ACHN (cell line): ENCODE results near the gene CPNE9.
"Not testable (repeated sequence)": the region's sequence is repeated elsewhere in the genome, so short reads cannot be mapped to it uniquely, and the experiment has no call there.

ENCODE experiments used
- DNase-seq: peaks from one replicate; pipeline ENCODE4 v3.0.0-alpha.2; 2015
- in situ Hi-C: cut with HindIII; loops from 2 replicates; pipeline ENCODE4 v1.10.0; 2017; ENCODE audit warnings: low sequenced_read_pairs, low pct_ligation_motif_present, low pct_unique_long_range_greater_than_20kb

CPNE9 gene

GRCh38 chr3:9760779-9761505, 57.3 kb downstream of the CPNE9 start:
- in situ Hi-C loops, result no loop called here
- no peak for DNase-seq

GRCh38 chr3:9761919-9762318, 58.3 kb downstream of the CPNE9 start:
- no peak for DNase-seq
- in situ Hi-C loops, result no loop called here

- no peak for DNase-seq
- in situ Hi-C loops, result no loop called here
Observed at GRCh38 chr3:9762871-9763270, 59.2 kb downstream of the CPNE9 start.

GRCh38 chr3:9765865-9766264, 62.2 kb downstream of the CPNE9 start:
- in situ Hi-C loops, result no loop called here
- DNase-seq, result no peak

- in situ Hi-C loops, result no loop called here
- DNase-seq, result no peak
Observed at GRCh38 chr3:9767418-9767817, 63.8 kb downstream of the CPNE9 start.

- DNase-seq, result no peak
- in situ Hi-C loops, result no loop called here
Observed at GRCh38 chr3:9768141-9768775, 64.6 kb downstream of the CPNE9 start.

GRCh38 chr3:9769012-9769411, 65.4 kb downstream of the CPNE9 start:
- in situ Hi-C loops, result no loop called here
- no peak for DNase-seq

- DNase-seq, result peak; percentile 75
- in situ Hi-C loops, result no loop called here
Observed at GRCh38 chr3:9769426-9770275, 66.0 kb downstream of the CPNE9 start, which contains the start of gene CAMK1. CAMK1 (minus strand) TSS chr3:9769947; CDS start chr3:9767749, 2,198 bp downstream.

- DNase-seq, result no peak
- in situ Hi-C loops, result no loop called here
Observed at GRCh38 chr3:9770276-9770812, 66.7 kb downstream of the CPNE9 start.

- DNase-seq, in situ Hi-C loops: not testable (repeated sequence)
Observed at GRCh38 chr3:9771007-9771406, 67.4 kb downstream of the CPNE9 start.

- in situ Hi-C loops, result no loop called here
- DNase-seq, result no peak
Observed at GRCh38 chr3:9776896-9777693, 73.5 kb downstream of the CPNE9 start.

- in situ Hi-C loops, result no loop called here
Observed at GRCh38 chr3:9777694-9778021, 74.0 kb downstream of the CPNE9 start.

GRCh38 chr3:9778143-9779074, 74.8 kb downstream of the CPNE9 start:
- DNase-seq, result peak; percentile 25
- in situ Hi-C loops, result no loop called here

More at GRCh38 chr3:9777694-9778021, 74.0 kb downstream of the CPNE9 start:
- no peak for DNase-seq

GRCh38 chr3:9779075-9779593, 75.5 kb downstream of the CPNE9 start:
- no peak for DNase-seq
- in situ Hi-C loops, result no loop called here
